GM21619 (cell line): ENCODE measurements around the gene AURKAIP1.
"Not testable (repeated sequence)": the region's sequence is repeated elsewhere in the genome, so short reads cannot be mapped to it uniquely, and the experiment has no call there.

ENCODE experiments used
- ATAC-seq: cut with Tn5 transposase; IDR thresholded peaks from one replicate; pipeline ENCODE4 v1.9.1; 2021; ENCODE audit not compliant: unreplicated experiment

AURKAIP1 gene

DNA sequence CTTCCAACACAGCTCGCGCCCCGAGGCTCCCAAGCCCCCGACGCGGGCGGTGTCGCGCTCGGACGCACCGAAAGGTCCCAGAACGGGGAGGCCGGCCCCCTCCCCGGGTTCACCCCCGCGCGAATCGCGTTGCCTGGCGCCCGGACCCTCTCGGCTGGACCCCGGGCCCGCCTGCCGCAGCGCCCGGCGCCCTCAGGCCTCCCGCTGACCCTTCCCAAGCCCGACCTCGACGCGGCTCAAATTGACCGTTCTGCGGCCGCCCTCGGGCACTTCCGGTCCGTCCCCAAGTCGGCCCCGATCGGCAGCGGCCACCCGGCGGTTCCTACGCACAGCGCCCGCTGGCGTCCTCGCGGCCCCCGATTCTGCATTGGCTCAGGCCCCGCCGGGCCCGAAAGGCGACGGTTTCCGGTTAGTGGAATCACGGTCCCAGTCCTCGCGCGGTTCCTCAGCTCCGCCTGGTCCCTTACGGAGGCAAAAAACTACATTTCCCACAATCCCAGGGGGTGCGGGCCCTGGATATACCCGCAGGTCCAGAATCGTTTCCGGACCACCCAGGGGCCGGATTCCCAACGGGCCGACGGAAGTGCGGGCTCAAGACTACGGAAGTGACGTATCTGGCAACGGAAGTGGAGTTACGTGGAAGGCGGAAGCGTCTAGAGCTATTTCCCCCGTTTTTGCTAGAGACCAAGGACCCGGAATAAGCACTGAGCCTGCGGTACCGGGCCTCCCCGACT, at the start of gene AURKAIP1:
Gene AURKAIP1 (minus strand): TSS at position 279 of the 734 bp plus-strand sequence. CDS start 451 bp downstream, outside the sequence.
- ATAC-seq: peak; percentile 82

DNA sequence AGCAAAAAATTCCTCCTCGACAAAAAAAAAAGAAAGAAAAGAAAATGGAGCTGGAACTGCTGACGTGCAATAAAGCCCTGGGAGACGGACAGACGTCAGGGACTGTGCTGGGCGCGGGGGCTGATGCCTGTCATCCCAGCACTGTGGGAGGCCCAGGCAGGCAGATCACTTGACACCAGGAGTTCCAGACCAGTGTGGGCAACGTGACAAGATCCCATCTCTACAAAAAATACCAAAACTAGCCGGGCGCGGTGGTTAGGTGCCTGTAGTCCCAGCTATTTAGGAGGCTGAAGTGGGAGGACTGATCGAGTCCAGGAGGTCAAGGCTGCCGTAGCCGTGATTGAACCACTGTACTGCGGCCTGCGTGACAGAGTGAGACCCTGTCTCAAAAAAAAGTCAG, 49.7 kb upstream of the AURKAIP1 start:
- no peak for ATAC-seq

DNA sequence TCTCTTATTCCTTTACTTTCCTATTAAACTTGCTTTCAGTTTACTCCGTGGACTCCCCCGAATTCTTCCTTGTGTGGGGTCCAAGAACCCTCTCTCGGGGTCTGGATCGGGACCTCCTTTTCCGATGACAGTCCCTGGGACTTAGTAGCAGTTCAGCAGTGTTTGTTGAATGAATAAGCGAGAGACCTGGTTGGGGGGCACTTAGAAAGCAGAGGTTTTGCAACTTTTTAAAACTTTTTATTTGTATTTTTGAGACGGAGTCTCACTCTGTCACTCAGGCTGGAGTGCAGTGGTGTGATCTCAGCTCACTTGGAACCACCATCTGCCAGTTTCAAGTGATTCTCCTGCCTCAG, 48.2 kb upstream of the AURKAIP1 start:
- no peak for ATAC-seq

DNA sequence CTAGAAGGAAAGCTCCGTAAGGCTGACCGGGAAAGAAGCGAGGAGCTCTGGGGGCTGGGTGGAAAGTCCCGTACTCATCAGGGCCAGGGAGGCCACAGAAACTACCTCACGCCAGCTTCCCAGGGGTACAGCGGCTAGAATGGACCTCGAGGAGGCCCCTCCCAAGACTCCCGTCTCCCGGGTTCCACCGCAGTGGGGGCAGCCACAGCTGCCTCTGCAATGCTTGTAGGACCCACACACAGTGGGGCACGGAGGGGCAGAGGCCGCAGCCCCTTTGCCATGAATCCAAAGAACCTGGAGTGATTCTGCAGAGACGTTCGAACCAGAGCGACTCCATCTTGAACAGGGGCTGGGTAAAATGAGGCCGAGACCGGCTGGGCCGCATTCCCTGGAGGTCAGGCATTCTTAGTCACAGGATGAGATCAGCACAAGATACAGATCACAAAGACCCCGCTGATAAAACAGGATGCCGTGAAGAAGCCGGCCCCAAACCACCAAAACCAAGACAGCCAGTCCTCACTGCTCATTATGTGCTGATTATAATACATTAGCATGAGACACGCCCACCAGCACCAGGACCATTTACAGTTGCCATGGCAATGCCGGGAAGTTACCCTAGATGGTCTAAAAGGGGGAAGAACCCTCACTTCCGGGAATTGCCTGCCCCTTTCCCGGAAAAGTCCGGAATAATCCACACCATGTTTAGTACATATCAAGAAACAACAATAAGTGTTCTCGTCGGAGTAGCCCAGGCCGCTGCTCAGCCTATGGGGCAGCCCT, 47.6 kb upstream of the AURKAIP1 start:
- ATAC-seq: no peak

DNA sequence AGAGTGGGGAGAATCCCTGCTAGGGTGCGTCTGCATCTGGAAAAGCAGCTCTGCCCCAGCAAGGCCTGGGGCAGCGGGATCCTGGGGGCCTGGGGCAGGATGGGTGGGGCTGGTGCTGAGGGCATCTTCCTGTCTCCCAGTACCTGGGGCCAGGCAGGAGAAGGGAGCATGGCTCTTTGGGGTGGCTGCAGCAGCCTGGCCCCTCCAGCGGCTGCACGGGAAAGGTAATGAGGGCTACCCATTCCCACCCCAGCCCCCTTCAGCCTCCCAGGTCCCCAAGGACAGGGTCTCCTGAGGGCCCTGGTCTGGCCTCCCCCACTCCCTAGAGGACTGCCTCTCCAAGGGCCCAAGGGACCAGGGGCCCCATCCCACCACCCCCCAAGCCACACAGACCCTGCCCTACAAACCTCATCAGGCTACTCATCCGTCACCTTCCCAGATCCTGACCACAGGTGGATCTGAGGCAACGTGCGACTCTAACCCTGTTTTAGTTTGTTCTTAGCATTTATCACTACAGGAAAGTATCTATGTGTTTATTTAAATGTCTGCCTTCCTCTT, 47.0 kb upstream of the AURKAIP1 start:
- no peak for ATAC-seq

DNA sequence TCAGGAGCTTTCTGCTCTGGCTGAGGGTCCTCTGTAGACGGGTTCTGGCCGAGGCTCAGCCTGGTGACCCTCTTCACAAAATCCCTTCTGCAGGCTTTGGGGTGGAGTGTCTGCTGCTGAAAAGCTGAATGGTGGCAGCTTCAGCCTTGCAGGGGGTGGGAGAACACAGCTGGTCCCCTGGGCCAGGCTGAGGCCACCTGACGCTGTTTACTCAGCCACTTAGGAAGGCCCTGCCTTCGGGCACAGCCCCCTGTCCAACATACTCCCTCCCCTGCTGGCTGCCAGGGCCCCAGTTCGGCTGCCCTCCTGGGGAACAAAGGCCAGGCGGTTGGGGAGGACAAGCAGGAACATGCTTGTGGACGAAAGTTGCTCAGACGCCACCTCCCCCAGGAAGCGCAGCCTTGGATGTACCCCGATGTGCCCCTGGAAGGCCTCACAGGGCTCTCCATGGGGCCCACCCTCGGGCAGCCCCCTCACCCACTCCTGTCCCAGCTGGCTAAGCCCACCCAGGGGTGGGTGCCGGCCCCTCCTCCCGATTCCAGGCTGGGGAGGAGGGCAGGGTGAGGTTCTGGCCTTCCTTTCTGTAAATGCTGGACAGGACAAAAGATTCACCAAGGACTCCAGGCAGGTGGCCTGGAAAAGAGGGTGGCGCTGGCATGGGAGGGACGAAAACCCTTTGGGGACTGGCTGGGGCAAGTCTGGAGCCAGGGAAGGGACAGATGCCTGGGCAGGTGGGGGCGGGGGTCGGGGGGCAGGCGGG, 46.3 kb upstream of the AURKAIP1 start, which contains the start of gene ANKRD65:
Gene ANKRD65 (minus strand): TSS at position 130 of the 760 bp plus-strand sequence. CDS start 271 bp downstream, outside the sequence.
- no peak for ATAC-seq

DNA sequence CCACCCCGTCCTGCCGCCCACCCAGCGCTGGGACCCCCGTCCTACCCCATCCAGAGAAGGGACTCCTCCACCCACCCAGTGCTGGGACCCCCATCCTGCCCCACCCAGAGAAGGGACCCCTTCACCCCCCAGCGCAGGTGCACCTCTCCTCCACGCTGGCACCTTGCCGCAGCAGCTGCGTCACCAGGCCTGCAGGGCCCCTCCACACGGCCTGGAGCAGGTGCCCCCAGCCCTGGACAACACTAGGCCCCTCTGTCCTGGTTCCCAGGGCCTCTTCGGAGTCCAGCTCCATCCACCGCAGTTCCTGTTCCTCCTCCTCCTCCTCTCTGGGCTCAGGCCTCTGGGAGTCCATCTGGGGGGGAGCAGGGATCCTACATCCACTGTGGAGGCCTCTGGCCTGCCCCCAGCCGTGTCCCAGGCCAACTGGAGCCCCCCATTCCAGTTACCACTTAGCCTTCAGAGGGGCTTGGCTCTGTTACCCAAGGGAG, 45.7 kb upstream of the AURKAIP1 start:
- no peak for ATAC-seq

DNA sequence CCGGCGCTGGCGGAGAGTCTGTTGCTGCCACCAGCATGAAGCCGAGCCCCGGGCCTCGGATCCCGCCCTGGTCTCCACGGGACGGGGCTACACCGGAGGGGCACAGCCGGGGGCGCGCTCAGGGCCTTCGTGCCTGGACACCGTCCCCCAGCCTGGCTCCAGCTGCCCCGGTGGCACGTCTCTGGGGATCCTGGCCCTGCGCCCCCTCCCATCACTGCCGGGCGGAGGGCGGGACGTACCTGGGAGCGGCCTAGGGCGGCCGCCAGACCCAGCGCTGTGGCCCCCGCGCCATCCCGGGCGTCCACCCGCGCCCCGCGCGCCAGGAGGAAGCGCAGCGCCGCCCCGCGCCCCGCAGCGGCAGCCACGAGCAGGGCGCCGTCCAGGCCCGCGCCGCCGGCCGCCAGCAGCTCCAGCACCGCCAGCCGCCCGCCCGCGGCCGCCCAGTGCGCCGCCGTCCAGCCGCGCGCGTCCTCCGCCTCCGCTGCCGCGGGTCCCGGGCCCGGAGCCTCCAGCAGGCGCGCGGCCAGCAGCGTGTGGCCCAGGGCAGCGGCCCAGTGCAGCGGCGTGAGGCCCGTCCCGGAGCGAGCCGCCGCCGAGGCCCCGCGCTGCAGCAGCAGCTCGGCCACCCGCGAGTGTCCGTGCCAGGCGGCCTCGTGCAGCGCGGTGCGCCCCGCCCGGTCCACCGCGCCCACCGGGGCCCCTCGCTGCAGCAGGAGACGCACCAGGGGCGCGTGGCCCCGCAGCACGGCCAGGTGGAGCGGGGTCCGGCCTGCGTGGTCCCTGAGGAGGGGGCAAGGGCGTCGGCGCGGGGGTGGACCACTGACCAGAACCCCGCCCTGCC, 45.0 kb upstream of the AURKAIP1 start:
- ATAC-seq: no peak

DNA sequence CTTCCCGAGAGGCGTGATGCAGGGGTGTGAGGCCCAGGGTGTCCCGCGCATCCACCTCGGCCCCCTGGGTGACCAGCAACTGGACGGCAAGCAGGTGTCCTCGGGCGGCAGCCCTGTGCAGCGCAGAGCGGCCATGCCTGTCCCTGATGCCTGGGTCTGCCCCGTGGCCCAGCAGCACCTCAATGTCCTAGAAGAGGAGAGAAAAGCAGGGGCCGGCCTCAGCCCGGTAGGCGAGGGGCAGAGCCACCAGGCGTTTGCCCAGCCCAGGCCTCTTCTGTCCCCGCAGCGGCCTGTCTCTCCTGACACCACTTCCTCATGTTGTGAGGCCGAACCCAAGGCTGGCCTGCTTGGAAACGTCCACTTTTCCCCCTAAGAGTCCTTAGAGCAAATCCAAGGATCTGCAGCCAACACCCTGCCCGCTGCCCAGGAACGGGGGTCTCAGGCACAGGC, 44.4 kb upstream of the AURKAIP1 start:
- no peak for ATAC-seq

DNA sequence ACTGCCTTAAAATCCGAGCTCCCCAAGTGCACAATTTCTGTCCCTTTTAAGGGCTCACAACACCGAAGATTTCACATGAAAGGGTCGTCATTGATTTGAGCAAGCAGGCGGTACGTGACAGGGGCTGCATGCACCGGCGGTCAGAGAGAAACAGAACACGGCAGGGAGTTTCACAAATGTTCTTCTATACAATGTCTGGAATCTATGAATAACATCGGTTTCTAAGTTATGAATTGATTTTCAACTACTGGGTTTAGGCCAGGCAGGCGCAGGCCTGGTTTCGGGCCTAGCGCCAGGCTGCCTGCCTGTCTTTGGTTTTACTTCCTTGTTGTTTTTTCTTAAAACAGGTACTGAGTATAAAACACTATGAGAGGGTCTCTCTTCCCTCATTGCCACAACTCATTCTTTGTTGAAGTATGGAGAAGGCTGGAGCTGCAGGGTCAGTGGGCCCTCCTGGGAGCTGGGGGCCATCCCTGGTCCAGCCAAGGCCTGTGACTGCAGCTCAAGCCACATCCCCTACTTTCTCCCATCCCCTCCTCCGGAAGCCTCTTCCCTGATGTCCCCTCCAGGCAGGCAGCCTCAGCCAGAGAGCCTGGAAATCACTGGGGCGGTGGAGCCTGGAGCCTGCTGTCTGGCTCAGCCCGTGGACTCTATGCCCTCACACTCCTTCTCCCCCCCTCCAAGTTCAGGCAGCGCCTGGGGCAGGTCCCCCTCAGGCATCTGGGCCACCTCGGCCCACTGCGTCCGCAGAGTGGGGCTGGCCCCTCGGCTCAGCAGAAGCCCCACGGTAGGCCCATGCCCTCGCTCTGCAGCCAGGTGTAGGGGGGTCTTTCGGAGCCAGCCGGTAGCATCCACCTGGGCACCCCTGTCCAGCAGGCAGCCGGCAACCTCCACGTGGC, 43.7 kb upstream of the AURKAIP1 start:
- no peak for ATAC-seq

DNA sequence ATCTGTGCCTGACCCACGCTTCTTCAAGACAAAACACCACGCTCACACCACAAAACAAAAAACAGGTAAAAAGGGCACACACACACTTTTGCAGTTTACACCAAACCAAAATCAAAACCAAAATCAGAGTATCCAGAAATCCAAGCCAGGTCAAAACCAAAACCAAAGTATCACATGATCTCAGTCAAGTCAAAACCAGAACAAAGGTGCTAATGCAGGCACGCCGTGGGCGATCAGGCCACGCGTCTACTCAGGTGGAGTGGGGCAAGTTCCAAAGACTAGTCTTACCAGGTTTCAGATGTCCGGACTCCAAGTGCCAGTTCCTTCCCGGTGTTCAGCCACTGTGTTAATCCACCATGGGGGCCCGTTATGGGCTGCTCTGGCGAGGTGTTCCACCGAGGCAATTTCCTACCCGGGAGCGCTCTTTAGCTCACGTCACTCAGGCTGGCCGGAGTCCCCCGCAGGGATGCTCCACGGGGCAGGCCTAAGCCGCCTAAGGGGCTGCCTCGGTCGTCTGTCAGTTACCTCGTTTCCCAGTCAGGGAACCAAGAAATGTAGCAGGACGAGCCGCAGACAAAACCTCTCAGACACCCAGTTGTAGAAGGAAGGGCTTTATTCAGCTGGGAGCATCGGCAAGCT, 42.9 kb upstream of the AURKAIP1 start:
- ATAC-seq: not testable (repeated sequence)

DNA sequence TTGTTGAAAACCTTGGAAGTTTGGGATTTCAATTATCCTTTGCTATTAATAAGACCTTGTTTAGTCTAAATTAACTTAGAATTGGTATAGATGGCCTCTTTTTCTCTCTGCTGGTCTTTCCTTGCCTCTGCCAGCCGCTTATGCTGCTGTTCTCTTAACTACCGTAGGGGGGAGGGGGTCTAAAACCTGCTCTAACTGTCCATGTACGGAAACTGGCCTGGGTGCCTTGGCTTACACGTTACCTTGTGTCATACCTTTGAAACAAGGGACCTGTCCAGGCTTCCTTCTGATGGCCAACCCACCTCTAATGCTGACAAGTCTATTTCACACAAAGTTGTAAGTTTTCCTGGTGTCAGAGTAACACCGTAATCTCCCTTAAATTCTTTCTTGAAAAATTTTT, 42.4 kb upstream of the AURKAIP1 start:
- ATAC-seq: not testable (repeated sequence)

DNA sequence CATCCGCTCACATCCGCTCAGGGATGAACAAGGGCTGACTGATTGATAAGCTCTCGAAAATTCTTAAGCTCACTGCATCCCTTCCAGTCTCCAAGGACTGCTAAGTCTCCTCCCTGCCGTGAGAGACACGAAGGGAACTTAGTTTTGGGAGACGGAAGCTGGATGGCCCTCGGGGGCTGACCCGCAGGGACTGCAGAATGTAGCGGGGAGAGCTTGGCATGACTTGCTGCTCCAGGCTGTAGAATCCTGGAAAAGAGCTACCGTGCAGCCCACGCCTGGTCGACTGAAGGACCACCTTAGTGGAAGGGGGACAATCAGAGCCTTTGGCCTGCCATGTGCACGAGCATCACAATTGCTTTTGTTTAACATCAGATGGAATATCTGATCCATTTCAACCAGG, 40.7 kb upstream of the AURKAIP1 start:
- ATAC-seq: no peak

DNA sequence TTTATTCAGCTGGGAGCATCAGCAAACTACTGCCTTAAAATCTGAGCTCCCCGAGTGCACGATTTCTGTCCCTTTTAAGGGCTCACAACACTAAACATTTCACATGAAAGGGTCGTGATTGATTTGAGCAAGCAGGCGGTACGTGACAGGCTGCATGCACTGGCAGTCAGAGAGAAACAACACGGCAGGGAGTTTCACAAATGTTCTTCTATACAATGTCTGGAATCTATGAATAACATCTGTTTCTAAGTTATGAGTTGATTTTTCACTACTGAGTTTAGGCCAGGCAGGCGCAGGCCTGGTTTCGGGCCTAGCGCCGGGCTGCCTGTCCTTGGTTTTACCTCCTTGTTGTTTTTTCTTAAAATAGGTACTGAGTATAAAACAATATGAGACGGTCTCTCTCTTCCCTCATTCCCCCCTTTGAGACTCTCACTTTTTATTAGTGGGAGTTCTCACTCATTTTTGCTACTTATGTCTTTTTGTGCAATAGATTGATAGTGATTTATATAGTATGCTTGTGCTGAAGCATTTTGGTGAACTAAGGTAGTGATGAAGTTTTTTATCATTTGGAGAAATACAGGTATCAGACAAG, 37.4 kb upstream of the AURKAIP1 start:
- ATAC-seq: not testable (repeated sequence)

DNA sequence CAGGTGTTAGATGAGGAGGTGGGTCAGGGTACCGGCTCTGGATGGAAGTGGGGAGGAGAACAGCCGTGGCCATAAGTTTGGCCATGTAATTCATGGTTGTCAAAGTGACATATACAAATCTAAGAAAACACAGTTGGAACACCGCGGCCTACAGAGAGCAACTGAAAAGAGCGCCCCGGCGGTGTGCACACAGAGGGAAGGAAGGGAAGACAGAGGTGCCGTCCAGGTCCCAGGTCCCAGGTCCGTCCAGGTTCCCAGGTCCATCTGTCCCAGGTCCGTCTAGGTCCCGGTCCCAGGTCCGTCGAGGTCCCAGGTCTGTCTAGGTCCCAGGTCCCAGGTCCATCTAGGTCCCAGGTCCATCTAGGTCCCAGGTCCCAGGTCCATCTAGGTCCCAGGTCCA, 36.6 kb upstream of the AURKAIP1 start:
- ATAC-seq: no peak

DNA sequence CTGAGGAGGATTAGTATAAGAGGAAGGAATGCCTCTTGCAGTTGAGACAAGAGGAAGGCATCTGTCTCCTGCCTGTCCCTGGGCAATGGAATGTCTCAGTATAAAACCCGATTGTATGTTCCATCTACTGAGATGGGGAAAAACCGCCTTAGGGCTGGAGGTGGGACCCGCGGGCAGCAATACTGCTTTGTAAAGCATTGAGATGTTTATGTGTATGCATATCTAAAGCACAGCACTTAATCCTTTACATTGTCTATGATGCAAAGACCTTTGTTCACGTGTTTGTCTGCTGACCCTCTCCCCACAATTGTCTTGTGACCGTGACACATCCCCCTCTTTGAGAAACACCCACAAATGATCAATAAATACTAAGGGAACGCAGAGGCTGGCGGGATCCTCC, 35.2 kb upstream of the AURKAIP1 start:
- ATAC-seq: not testable (repeated sequence)

DNA sequence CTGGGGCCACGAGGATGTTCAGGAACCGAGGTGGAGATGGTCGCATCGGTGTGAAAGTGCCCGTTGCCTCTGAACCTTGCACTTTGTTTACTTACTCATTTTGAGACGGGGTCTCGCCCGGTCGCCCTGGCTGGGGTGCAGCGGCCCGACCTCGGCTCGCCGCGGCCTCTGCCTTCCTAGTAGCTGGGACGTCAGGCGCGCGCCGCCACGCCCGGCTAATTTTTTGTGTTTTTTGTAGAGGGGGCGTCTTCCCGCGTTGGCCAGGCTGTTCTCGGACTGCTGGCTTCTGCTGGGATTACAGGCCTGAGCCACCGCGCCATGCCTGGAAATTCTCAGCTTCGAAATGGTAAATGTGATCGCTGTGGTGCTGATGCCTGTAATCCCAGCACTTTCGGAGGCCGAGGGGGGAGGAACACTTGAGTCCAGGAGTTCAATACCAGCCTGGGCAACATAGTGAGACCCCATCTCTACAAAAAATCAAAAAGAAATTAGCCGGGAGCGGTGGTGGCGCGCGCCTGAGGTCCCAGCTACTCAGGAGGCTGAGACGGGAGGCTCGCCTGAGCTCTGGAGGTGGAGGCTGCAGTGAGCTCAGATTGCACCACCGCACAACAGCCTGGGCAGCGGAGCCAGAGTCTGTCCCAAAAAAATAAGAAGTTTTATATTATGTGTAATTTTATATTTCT, 32.8 kb upstream of the AURKAIP1 start:
- ATAC-seq: no peak
